ENCODE measurements around the gene SV2C. TPM values are rescaled to one million over a fixed set of nuclear protein-coding genes. Genes with fewer than 3 reads are reported as not detected.

The SV2C gene
- total RNA-seq, 1 donor from 2014 or later, result 3.4 TPM

DNA sequence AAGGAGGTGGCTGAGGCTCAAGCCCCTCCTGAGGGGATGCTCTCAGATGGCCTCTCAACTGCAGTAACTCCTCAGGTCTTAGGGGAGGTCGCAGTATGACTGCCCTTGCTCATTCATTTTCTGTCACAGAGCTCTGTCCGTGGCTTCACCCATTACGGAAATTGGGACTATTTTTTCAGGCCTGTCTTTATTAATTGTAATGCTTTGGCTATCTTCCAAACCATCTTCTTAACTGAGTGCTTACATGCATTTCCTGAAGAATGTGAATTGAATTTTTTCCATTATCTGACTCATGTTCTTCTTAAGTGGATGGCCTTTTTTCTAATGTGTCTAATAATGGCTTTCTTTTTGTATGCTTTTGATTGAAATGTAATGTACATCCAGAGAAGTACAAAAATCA, 36.4 kb upstream of the SV2C start:
- H3K9me3 ChIP-seq, result no peaks in the 10 kb centered on the region
- DNase-seq (ENCODE audit: extremely low spot score in 2 of 2), result no peak
- intact Hi-C loops (cut with DNase I), result no loop called here
- no peak overlapping the region for H3K4me3 ChIP-seq
- no peaks in the 10 kb centered on the region for H3K27me3 ChIP-seq
- no peak for TF ChIP-seq CTCF (IDR thresholded peaks at IDR 0.05)
- no peak for TF ChIP-seq POLR2A (IDR thresholded peaks at IDR 0.05)
- TF ChIP-seq POLR2AphosphoS5 (IDR thresholded peaks at IDR 0.05; ENCODE audit: insufficient read depth in 1 of 2, low read depth in 1 of 2), result no peak
- no peaks in the 10 kb centered on the region for H3K36me3 ChIP-seq
- H3K27ac ChIP-seq, result no peak overlapping the region
- no peaks in the 10 kb centered on the region for H3K4me1 ChIP-seq

- TF ChIP-seq POLR2AphosphoS5 (IDR thresholded peaks at IDR 0.05; ENCODE audit: insufficient read depth in 1 of 2, low read depth in 1 of 2), result no peak
- no peak for TF ChIP-seq CTCF (IDR thresholded peaks at IDR 0.05)
- no peak for TF ChIP-seq POLR2A (IDR thresholded peaks at IDR 0.05)
- Histone ChIP-seq H3K36me3 (no peaks in the 10 kb centered on the region), H3K4me3 (no peak overlapping the region), H3K27me3 (no peaks in the 10 kb centered on the region), H3K4me1 (no peaks in the 10 kb centered on the region), H3K9me3 (no peaks in the 10 kb centered on the region), H3K27ac (no peak overlapping the region)
- intact Hi-C loops (cut with DNase I), result no loop called here
- no peak for DNase-seq (ENCODE audit: extremely low spot score in 2 of 2)
Measured at GRCh38 chr5:76050134-76050533, 33.0 kb upstream of the SV2C start.

GRCh38 chr5:76062502-76063041, 20.6 kb upstream of the SV2C start:
- H3K27me3 ChIP-seq, result no peaks in the 10 kb centered on the region
- H3K4me3 ChIP-seq, result no peak overlapping the region
- TF ChIP-seq POLR2A (IDR thresholded peaks at IDR 0.05) (no peak), POLR2AphosphoS5 (IDR thresholded peaks at IDR 0.05; ENCODE audit: insufficient read depth in 1 of 2, low read depth in 1 of 2) (no peak), CTCF (IDR thresholded peaks at IDR 0.05) (no peak)
- no peaks in the 10 kb centered on the region for H3K4me1 ChIP-seq
- intact Hi-C loops (cut with DNase I), result no loop called here
- DNase-seq (ENCODE audit: extremely low spot score in 2 of 2), result no peak
- no peak overlapping the region for H3K27ac ChIP-seq
- H3K9me3 ChIP-seq, result no peaks in the 10 kb centered on the region
- no peaks in the 10 kb centered on the region for H3K36me3 ChIP-seq

GRCh38 chr5:76065258-76065657, 17.9 kb upstream of the SV2C start:
- Histone ChIP-seq H3K4me1 (no peaks in the 10 kb centered on the region), H3K36me3 (no peaks in the 10 kb centered on the region), H3K9me3 (no peaks in the 10 kb centered on the region), H3K27me3 (no peaks in the 10 kb centered on the region), H3K4me3 (no peak overlapping the region), H3K27ac (no peak overlapping the region)
- no peak for DNase-seq (ENCODE audit: extremely low spot score in 2 of 2)
- intact Hi-C loops (cut with DNase I), result no loop called here
- no peak for TF ChIP-seq POLR2A (IDR thresholded peaks at IDR 0.05)
- no peak for TF ChIP-seq CTCF (IDR thresholded peaks at IDR 0.05)
- no peak for TF ChIP-seq POLR2AphosphoS5 (IDR thresholded peaks at IDR 0.05; ENCODE audit: insufficient read depth in 1 of 2, low read depth in 1 of 2)

GRCh38 chr5:76069061-76069735, 14.0 kb upstream of the SV2C start:
- no peaks in the 10 kb centered on the region for H3K27me3 ChIP-seq
- H3K4me1 ChIP-seq, result no peaks in the 10 kb centered on the region
- intact Hi-C loops (cut with DNase I), result no loop called here
- no peaks in the 10 kb centered on the region for H3K9me3 ChIP-seq
- DNase-seq (ENCODE audit: extremely low spot score in 2 of 2), result no peak
- no peaks in the 10 kb centered on the region for H3K36me3 ChIP-seq
- H3K4me3 ChIP-seq, result no peak overlapping the region
- TF ChIP-seq POLR2A (IDR thresholded peaks at IDR 0.05) (no peak), CTCF (IDR thresholded peaks at IDR 0.05) (no peak), POLR2AphosphoS5 (IDR thresholded peaks at IDR 0.05; ENCODE audit: insufficient read depth in 1 of 2, low read depth in 1 of 2) (no peak)
- no peak overlapping the region for H3K27ac ChIP-seq

All from vagina (tissue), 2 donors.